ENCODE results near the gene RPP25L. TPM values are rescaled to one million over a fixed set of nuclear protein-coding genes. Genes with fewer than 3 reads are reported as not detected.

RPP25L gene
- polyA plus RNA-seq, 1 of the 3 experiments (the other 2 are of a cell fraction): 47.6 TPM

- no peak overlapping the region for H3K4me3 ChIP-seq (ENCODE audit: low read depth in 2 of 2, low read length in 1 of 2)
- H3K4me2 ChIP-seq: no peak overlapping the region
- H3K27me3 ChIP-seq (ENCODE audit: insufficient read depth): no peaks in the 10 kb centered on the region
- POLR2A ChIA-PET: no interaction called here
- no peaks in the 10 kb centered on the region for H4K20me1 ChIP-seq (ENCODE audit: insufficient read depth)
- no peaks in the 10 kb centered on the region for H3K9me3 ChIP-seq
- H2AFZ ChIP-seq (ENCODE audit: low read depth): no peak overlapping the region
- no peaks in the 10 kb centered on the region for H3K9me2 ChIP-seq
- no peak overlapping the region for H3K27ac ChIP-seq (ENCODE audit: low read depth in 2 of 2, low read length in 1 of 2)
- no peaks in the 10 kb centered on the region for H3K79me2 ChIP-seq (ENCODE audit: insufficient read depth)
- CTCF ChIA-PET: interaction anchor here (1.5 to 2.4 kb wide), 5 partner anchors 8 to 45 kb away, joined by 4 to 11 read pairs (median 7); partner anchors contain the start of gene GALT
- H3F3A ChIP-seq (replicated peaks; ENCODE audit: insufficient read depth): peaks cover 3% of the 10 kb centered on the region
- no peak overlapping the region for H3K9ac ChIP-seq
- 90% methylated on average over 5 of the region's 5 CpGs for WGBS (ENCODE audit: low lambda C conversion rate)
- no peaks in the 10 kb centered on the region for H3K36me3 ChIP-seq (replicated peaks in 1 of 2; ENCODE audit: control insufficient read depth in 1 of 2, insufficient read depth in 2 of 2, low read length in 1 of 2)
- H3K4me1 ChIP-seq (ENCODE audit: control insufficient read depth in 1 of 2, insufficient read depth in 2 of 2, low read depth in 1 of 2, low read length in 1 of 2): peaks cover 20 to 41% of the 10 kb centered on the region in 2 experiments
- no peak for TF ChIP-seq MXI1 (IDR thresholded peaks at IDR 0.05; ENCODE audit: low read depth, low read length)
- TF ChIP-seq REST (IDR thresholded peaks at IDR 0.05; ENCODE audit: low read depth, low read length): no peak
- no peak for TF ChIP-seq IRF3 (IDR thresholded peaks at IDR 0.05; ENCODE audit: low read depth, low read length)
- TF ChIP-seq PBX3 (IDR thresholded peaks at IDR 0.05): no peak
- TF ChIP-seq ZBTB33 (IDR thresholded peaks at IDR 0.05; ENCODE audit: borderline replicate concordance, low read depth): no peak
- no peak for TF ChIP-seq EP300 (IDR thresholded peaks at IDR 0.05; ENCODE audit: borderline replicate concordance in 1 of 2, low read depth in 1 of 2, low read length in 1 of 2)
- no peak for TF ChIP-seq RXRA (IDR thresholded peaks at IDR 0.05; ENCODE audit: borderline replicate concordance, low read depth)
- TF ChIP-seq YY1 (IDR thresholded peaks at IDR 0.05; ENCODE audit: low read depth): no peak
- no peak for TF ChIP-seq SIN3A (IDR thresholded peaks at IDR 0.05; ENCODE audit: borderline replicate concordance, low read depth, low read length)
- no peak for TF ChIP-seq FOXJ3 (CRISPR knock-in tag; IDR thresholded peaks at IDR 0.05)
- TF ChIP-seq CHD2 (IDR thresholded peaks at IDR 0.05; ENCODE audit: low read length, partially characterized antibody): no peak
- no peak for TF ChIP-seq POLR2AphosphoS5 (IDR thresholded peaks at IDR 0.05; ENCODE audit: low read depth, low read length)
- TF ChIP-seq FOXM1 (IDR thresholded peaks at IDR 0.05; ENCODE audit: low read depth): no peak
- TF ChIP-seq NRF1 (IDR thresholded peaks at IDR 0.05; ENCODE audit: low read depth, low read length): no peak
- TF ChIP-seq GATA2 (CRISPR knock-in tag; IDR thresholded peaks at IDR 0.05): no peak
- no peak for TF ChIP-seq FOSL2 (IDR thresholded peaks at IDR 0.05; ENCODE audit: borderline replicate concordance, low read depth)
- TF ChIP-seq JUND (IDR thresholded peaks at IDR 0.05): no peak
- no peak for TF ChIP-seq TCF12 (IDR thresholded peaks at IDR 0.05)
- TF ChIP-seq GABPA (IDR thresholded peaks at IDR 0.05; ENCODE audit: low read depth): no peak
- DNase-seq: no peak
Measured at GRCh38 chr9:34656992-34657391, 45.1 kb upstream of the RPP25L start.
